Measurements from ENCODE around the gene NUP214. TPM values are rescaled to one million over a fixed set of nuclear protein-coding genes. Genes with fewer than 3 reads are reported as not detected.

NUP214 gene
- total and polyA plus RNA-seq, 2 experiments from 2014 or later, result 14.7 to 29.0 TPM

- H3K4me1 ChIP-seq (ENCODE audit: low read depth), result no peaks in the 10 kb centered on the region
- no peak for TF ChIP-seq CTCF (IDR thresholded peaks at IDR 0.05; ENCODE audit: low read depth, low read length)
- no peak overlapping the region for H3K27ac ChIP-seq
- no peaks in the 10 kb centered on the region for H3K36me3 ChIP-seq
- no peak for DNase-seq (ENCODE audit: low read depth in 1 of 2, low spot score in 1 of 2)
- no peaks in the 10 kb centered on the region for H3K27me3 ChIP-seq
- H3K9me3 ChIP-seq (ENCODE audit: low read depth), result no peaks in the 10 kb centered on the region
- H3K4me3 ChIP-seq, result no peak overlapping the region
Observed at GRCh38 chr9:131091352-131091992, 33.9 kb upstream of the NUP214 start.

- DNase-seq (ENCODE audit: low read depth in 1 of 2, low spot score in 1 of 2), result no peak
- H3K27me3 ChIP-seq, result no peaks in the 10 kb centered on the region
- H3K27ac ChIP-seq, result no peak overlapping the region
- no peak overlapping the region for H3K4me3 ChIP-seq
- no peaks in the 10 kb centered on the region for H3K36me3 ChIP-seq
- no peak for TF ChIP-seq CTCF (IDR thresholded peaks at IDR 0.05; ENCODE audit: low read depth, low read length)
- no peaks in the 10 kb centered on the region for H3K4me1 ChIP-seq (ENCODE audit: low read depth)
- no peaks in the 10 kb centered on the region for H3K9me3 ChIP-seq (ENCODE audit: low read depth)
Observed at GRCh38 chr9:131092030-131092429, 33.4 kb upstream of the NUP214 start.

- no peaks in the 10 kb centered on the region for H3K27me3 ChIP-seq
- no peaks in the 10 kb centered on the region for H3K36me3 ChIP-seq
Observed at GRCh38 chr9:131092548-131093440, 32.6 kb upstream of the NUP214 start.

GRCh38 chr9:131094015-131094414 lies 31.4 kb upstream of the NUP214 start:
- no peak for DNase-seq (ENCODE audit: low read depth in 1 of 2, low spot score in 1 of 2)
- Histone ChIP-seq H3K4me3 (no peak overlapping the region), H3K4me1 (ENCODE audit: low read depth) (no peaks in the 10 kb centered on the region), H3K27me3 (no peaks in the 10 kb centered on the region), H3K36me3 (no peaks in the 10 kb centered on the region), H3K27ac (no peak overlapping the region), H3K9me3 (ENCODE audit: low read depth) (no peaks in the 10 kb centered on the region)
- no peak for TF ChIP-seq CTCF (IDR thresholded peaks at IDR 0.05; ENCODE audit: low read depth, low read length)

More at GRCh38 chr9:131092548-131093440, 32.6 kb upstream of the NUP214 start:
- DNase-seq (ENCODE audit: low read depth in 1 of 2, low spot score in 1 of 2), result no peak
- Histone ChIP-seq H3K9me3 (ENCODE audit: low read depth) (no peaks in the 10 kb centered on the region), H3K4me1 (ENCODE audit: low read depth) (no peaks in the 10 kb centered on the region), H3K4me3 (no peak overlapping the region), H3K27ac (no peak overlapping the region)
- TF ChIP-seq CTCF (IDR thresholded peaks at IDR 0.05; ENCODE audit: low read depth, low read length), result no peak

- no peaks in the 10 kb centered on the region for H3K9me3 ChIP-seq (ENCODE audit: low read depth)
- peak in 1 of 2 donors; percentile 51 for DNase-seq (ENCODE audit: low read depth in 1 of 2, low spot score in 1 of 2)
- H3K4me3 ChIP-seq, result no peak overlapping the region
- TF ChIP-seq CTCF (IDR thresholded peaks at IDR 0.05; ENCODE audit: low read depth, low read length), result no peak
- H3K27ac ChIP-seq, result no peak overlapping the region
- H3K27me3 ChIP-seq, result no peaks in the 10 kb centered on the region
- no peaks in the 10 kb centered on the region for H3K4me1 ChIP-seq (ENCODE audit: low read depth)
- H3K36me3 ChIP-seq, result no peaks in the 10 kb centered on the region
Observed at GRCh38 chr9:131094622-131095021, 30.8 kb upstream of the NUP214 start.

Data from cardiac muscle cell (in vitro differentiated cells and primary cell).